Measurements from ENCODE around the gene D2HGDH. TPM values are rescaled to one million over a fixed set of nuclear protein-coding genes. Genes with fewer than 3 reads are reported as not detected.

The D2HGDH gene
- total RNA-seq, 2 experiments from 2014 or later = 23.2 to 68.1 TPM

- TF ChIP-seq EZH2phosphoT487 (IDR thresholded peaks at IDR 0.05; ENCODE audit: borderline replicate concordance, low read depth, low read length) (no peak), CTCF (conservative IDR thresholded peaks at IDR 0.05; ENCODE audit: low read length) (no peak)
These were observed 78.6 kb downstream of the D2HGDH start for GRCh38 chr2:241812730-241813643.

GRCh38 chr2:241813644-241814392, 79.4 kb downstream of the D2HGDH start:
- no peaks in the 10 kb centered on the region for H3K4me1 ChIP-seq (ENCODE audit: insufficient read depth, low read length, poor library complexity, severe bottlenecking)
- ChIA-PET CTCF (ENCODE audit: unreplicated experiment) (no interaction called here), POLR2A (no interaction called here)
- H3K9me2 ChIP-seq (ENCODE audit: insufficient read depth, low read length) = no peaks in the 10 kb centered on the region
- intact Hi-C loops (cut with micrococcal nuclease; ENCODE audit: unreplicated experiment) = no loop called here
- no peak overlapping the region for H3K27ac ChIP-seq (ENCODE audit: low read depth, low read length, poor library complexity, severe bottlenecking)
- no TSS peak for BruUV-seq (replicated peaks)
- no peaks in the 10 kb centered on the region for H3K36me3 ChIP-seq (ENCODE audit: insufficient read depth, low read length)
- H3K4me2 ChIP-seq (ENCODE audit: low read length) = no peak overlapping the region
- H3K79me2 ChIP-seq (ENCODE audit: insufficient read depth, low read depth, low read length) = no peaks in the 10 kb centered on the region
- TF ChIP-seq CTCF (conservative IDR thresholded peaks at IDR 0.05; ENCODE audit: low read length) = no peak
- no peak for TF ChIP-seq EZH2phosphoT487 (IDR thresholded peaks at IDR 0.05; ENCODE audit: borderline replicate concordance, low read depth, low read length)
- H3K4me3 ChIP-seq (ENCODE audit: low read depth, low read length, poor library complexity, severe bottlenecking) = no peak overlapping the region
- H4K20me1 ChIP-seq (ENCODE audit: insufficient read depth, low read length) = no peaks in the 10 kb centered on the region
- H2AFZ ChIP-seq (ENCODE audit: low read length) = no peak overlapping the region
- no peaks in the 10 kb centered on the region for H3K9me3 ChIP-seq (ENCODE audit: low read length)
- no peak for DNase-seq (ENCODE audit: low spot score)

More at GRCh38 chr2:241812730-241813643, 78.6 kb downstream of the D2HGDH start:
- Histone ChIP-seq H4K20me1 (ENCODE audit: insufficient read depth, low read length) (no peaks in the 10 kb centered on the region), H3K4me3 (ENCODE audit: low read depth, low read length, poor library complexity, severe bottlenecking) (no peak overlapping the region), H2AFZ (ENCODE audit: low read length) (no peak overlapping the region), H3K9me2 (ENCODE audit: insufficient read depth, low read length) (no peaks in the 10 kb centered on the region), H3K4me1 (ENCODE audit: insufficient read depth, low read length, poor library complexity, severe bottlenecking) (no peaks in the 10 kb centered on the region), H3K9me3 (ENCODE audit: low read length) (no peaks in the 10 kb centered on the region), H3K4me2 (ENCODE audit: low read length) (no peak overlapping the region), H3K27ac (ENCODE audit: low read depth, low read length, poor library complexity, severe bottlenecking) (no peak overlapping the region), H3K36me3 (ENCODE audit: insufficient read depth, low read length) (no peaks in the 10 kb centered on the region), H3K79me2 (ENCODE audit: insufficient read depth, low read depth, low read length) (no peaks in the 10 kb centered on the region)
- CTCF ChIA-PET (ENCODE audit: unreplicated experiment) = no interaction called here
- intact Hi-C loops (cut with micrococcal nuclease; ENCODE audit: unreplicated experiment) = no loop called here
- POLR2A ChIA-PET = no interaction called here
- BruUV-seq (replicated peaks) = no TSS peak
- no peak for DNase-seq (ENCODE audit: low spot score)

GRCh38 chr2:241814393-241814642, 79.9 kb downstream of the D2HGDH start:
- H3K79me2 ChIP-seq (ENCODE audit: insufficient read depth, low read depth, low read length) = no peaks in the 10 kb centered on the region
- intact Hi-C loops (cut with micrococcal nuclease; ENCODE audit: unreplicated experiment) = no loop called here
- no peak overlapping the region for H3K27ac ChIP-seq (ENCODE audit: low read depth, low read length, poor library complexity, severe bottlenecking)
- no peaks in the 10 kb centered on the region for H3K9me2 ChIP-seq (ENCODE audit: insufficient read depth, low read length)
- TF ChIP-seq EZH2phosphoT487 (IDR thresholded peaks at IDR 0.05; ENCODE audit: borderline replicate concordance, low read depth, low read length) (no peak), CTCF (conservative IDR thresholded peaks at IDR 0.05; ENCODE audit: low read length) (no peak)
- no peaks in the 10 kb centered on the region for H3K4me1 ChIP-seq (ENCODE audit: insufficient read depth, low read length, poor library complexity, severe bottlenecking)
- no peak overlapping the region for H3K4me3 ChIP-seq (ENCODE audit: low read depth, low read length, poor library complexity, severe bottlenecking)
- no peak overlapping the region for H2AFZ ChIP-seq (ENCODE audit: low read length)
- no peaks in the 10 kb centered on the region for H3K36me3 ChIP-seq (ENCODE audit: insufficient read depth, low read length)
- H4K20me1 ChIP-seq (ENCODE audit: insufficient read depth, low read length) = no peaks in the 10 kb centered on the region
- no peaks in the 10 kb centered on the region for H3K9me3 ChIP-seq (ENCODE audit: low read length)
- CTCF ChIA-PET (ENCODE audit: unreplicated experiment) = no interaction called here
- DNase-seq (ENCODE audit: low spot score) = no peak
- no TSS peak for BruUV-seq (replicated peaks)
- POLR2A ChIA-PET = no interaction called here
- H3K4me2 ChIP-seq (ENCODE audit: low read length) = no peak overlapping the region

Measured in OCI-LY7 (cell line).